NCI-H2107 treated with DMSO at 0.1 percent for 48 hours (cell line): ENCODE results near the gene RBFOX2.
A peak's percentile ranks its signal among the peaks of the same experiment; 100 is the strongest.

Experiments used
- DNase-seq: peaks from one replicate; lab custom pipeline; 2025; ENCODE audit not compliant: unreplicated experiment; lab: John Stamatoyannopoulos, UW

The RBFOX2 gene

GRCh38 chr22:35873426-35873825 is 155.2 kb downstream of the RBFOX2 start:
- DNase-seq, result no peak

GRCh38 chr22:35872451-35872850 is 156.2 kb downstream of the RBFOX2 start:
- no peak for DNase-seq

- no peak for DNase-seq
These were observed 157.9 kb downstream of the RBFOX2 start for GRCh38 chr22:35870517-35871293.

GRCh38 chr22:35868938-35869337 is 159.7 kb downstream of the RBFOX2 start:
- DNase-seq, result no peak

GRCh38 chr22:35866651-35867050 is 162.0 kb downstream of the RBFOX2 start:
- DNase-seq, result no peak

GRCh38 chr22:35864545-35865165 is 164.0 kb downstream of the RBFOX2 start:
- DNase-seq, result no peak

GRCh38 chr22:35863432-35863831 is 165.2 kb downstream of the RBFOX2 start:
- DNase-seq, result no peak

GRCh38 chr22:35862697-35863096 is 165.9 kb downstream of the RBFOX2 start:
- DNase-seq, result no peak

- DNase-seq, result no peak
These were observed 167.2 kb downstream of the RBFOX2 start for GRCh38 chr22:35861451-35861850.

GRCh38 chr22:35860837-35861236 is 167.8 kb downstream of the RBFOX2 start:
- no peak for DNase-seq

GRCh38 chr22:35860087-35860733 is 168.4 kb downstream of the RBFOX2 start:
- DNase-seq, result no peak

GRCh38 chr22:35854334-35854733 is 174.3 kb downstream of the RBFOX2 start:
- DNase-seq, result no peak

GRCh38 chr22:35852076-35852475 is 176.5 kb downstream of the RBFOX2 start:
- no peak for DNase-seq

GRCh38 chr22:35850831-35851230 is 177.8 kb downstream of the RBFOX2 start:
- DNase-seq, result no peak

- DNase-seq, result no peak
These were observed 181.8 kb downstream of the RBFOX2 start for GRCh38 chr22:35846804-35847203.

GRCh38 chr22:35844886-35845285 is 183.7 kb downstream of the RBFOX2 start:
- DNase-seq, result no peak

- no peak for DNase-seq
These were observed 185.7 kb downstream of the RBFOX2 start for GRCh38 chr22:35842954-35843353.

- DNase-seq, result no peak
These were observed 186.1 kb downstream of the RBFOX2 start for GRCh38 chr22:35842519-35842913.

- no peak for DNase-seq
These were observed 186.6 kb downstream of the RBFOX2 start for GRCh38 chr22:35841907-35842518.

GRCh38 chr22:35840302-35840739 is 188.3 kb downstream of the RBFOX2 start:
- peak; percentile 85 for DNase-seq

GRCh38 chr22:35839841-35840301 is 188.8 kb downstream of the RBFOX2 start:
- peak; percentile 40 for DNase-seq
